Esophagus (tissue), 2 donors: ENCODE data around the gene ATP1B3. TPM values are rescaled to one million over a fixed set of nuclear protein-coding genes. Genes with fewer than 3 reads are reported as not detected.
"Not testable (repeated sequence)": the region's sequence is repeated elsewhere in the genome, so short reads cannot be mapped to it uniquely, and the experiment has no call there.

Experiments used
- H3K27ac ChIP-seq, 2 donors: one replicate each; pipeline ENCODE4 v1.5.1; 2013; ENCODE audit warnings: low read depth in 2 of 2, mild to moderate bottlenecking in 2 of 2, inconsistent platforms in 1 of 2, low read length in 1 of 2, moderate library complexity in 1 of 2
- H3K27me3 ChIP-seq, 2 donors: one replicate each; pipeline ENCODE4 v1.6.1; 2013; ENCODE audit warnings: low read length in 2 of 2, control low read depth in 1 of 2, mild to moderate bottlenecking in 1 of 2; ENCODE audit not compliant: insufficient read depth in 2 of 2, control insufficient read depth in 1 of 2
- H3K36me3 ChIP-seq, 2 donors: one replicate each; pipeline ENCODE4 v1.6.1; 2013; ENCODE audit warnings: low read length in 1 of 2; ENCODE audit not compliant: control insufficient read depth in 2 of 2, insufficient read depth in 2 of 2
- H3K4me1 ChIP-seq, 2 donors: one replicate each; pipeline ENCODE4 v1.6.1; 2013; ENCODE audit warnings: low read length in 1 of 2; ENCODE audit not compliant: control insufficient read depth in 2 of 2, insufficient read depth in 2 of 2
- H3K4me3 ChIP-seq, 2 donors: one replicate each; pipeline ENCODE4 v1.5.1; 2013; ENCODE audit warnings: low read length in 2 of 2, mild to moderate bottlenecking in 2 of 2, low read depth in 1 of 2, moderate library complexity in 1 of 2
- H3K9me3 ChIP-seq, 2 donors: one replicate each; pipeline ENCODE4 v1.6.1; 2013; ENCODE audit warnings: mild to moderate bottlenecking in 2 of 2, low read depth in 1 of 2, low read length in 1 of 2, moderate library complexity in 1 of 2; ENCODE audit not compliant: control insufficient read depth in 2 of 2, insufficient read depth in 1 of 2
- WGBS, 2 donors: extraction: QIAGEN DNeasy Blood & Tissue Kit; methylation state at CpG; one replicate each; pipeline ENCODE4 v1.1.7; 2013; 5-methylcytosine and 5-hydroxymethylcytosine counted together
- polyA plus RNA-seq, 2 donors: library from polyadenylated mRNA; stranded (reverse); fragments of 200-250 nt; gene quantifications; one replicate each; pipeline ENCODE4 v1.2.3, GENCODE V29; 2013
- donor health status: healthy with polysubstance abuse.
- donor health status: Bipolar disorder and iron deficiency.

The ATP1B3 gene
- polyA plus RNA-seq, 2 donors = 134 to 173 TPM

GRCh38 chr3:141914311-141914710 is 37.9 kb downstream of the ATP1B3 start:
- peaks cover 0 to 7% of the 10 kb centered on the region in 2 donors for H3K36me3 ChIP-seq
- no peak overlapping the region for H3K4me3 ChIP-seq
- H3K9me3 ChIP-seq = no peaks in the 10 kb centered on the region
- H3K27me3 ChIP-seq = no peaks in the 10 kb centered on the region
- 83 to 89% methylated on average over 4 of the region's 4 CpGs for WGBS, 2 donors
- no peak overlapping the region for H3K27ac ChIP-seq
- no peaks in the 10 kb centered on the region for H3K4me1 ChIP-seq

DNA sequence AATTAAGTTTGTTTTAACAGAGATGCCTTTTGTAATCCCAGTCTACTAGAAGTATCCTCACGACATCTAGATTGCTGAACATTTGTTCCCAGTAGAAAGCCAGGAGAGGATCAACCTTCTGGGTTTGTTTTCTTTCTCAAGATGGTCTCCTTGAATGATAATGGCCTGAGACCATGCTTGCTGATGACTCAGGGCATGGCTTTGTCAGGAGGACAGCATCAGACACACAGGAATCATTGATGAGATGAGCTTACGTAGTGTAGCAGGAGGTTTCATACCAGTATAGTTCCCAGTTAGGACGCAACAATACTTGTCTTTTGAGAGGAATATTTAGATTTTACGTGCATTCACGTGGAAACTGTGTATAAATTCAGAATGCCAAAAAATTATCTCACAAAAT is 38.6 kb downstream of the ATP1B3 start:
- H3K36me3 ChIP-seq = peaks cover 0 to 6% of the 10 kb centered on the region in 2 donors

GRCh38 chr3:141915766-141916165 is 39.3 kb downstream of the ATP1B3 start:
- WGBS, 2 donors = 66 to 79% methylated on average over 2 of the region's 2 CpGs
- H3K27ac ChIP-seq = no peak overlapping the region
- H3K36me3 ChIP-seq = peaks cover 0 to 9% of the 10 kb centered on the region in 2 donors
- H3K9me3 ChIP-seq = no peaks in the 10 kb centered on the region
- H3K4me1 ChIP-seq = no peaks in the 10 kb centered on the region
- no peak overlapping the region for H3K4me3 ChIP-seq
- H3K27me3 ChIP-seq = no peaks in the 10 kb centered on the region

More for the DNA sequence above, 38.6 kb downstream of the ATP1B3 start:
- H3K27me3 ChIP-seq = no peaks in the 10 kb centered on the region
- H3K4me1 ChIP-seq = no peaks in the 10 kb centered on the region
- H3K9me3 ChIP-seq = no peaks in the 10 kb centered on the region
- H3K4me3 ChIP-seq = no peak overlapping the region
- WGBS, 2 donors = 87 to 89% methylated on average over 5 of the region's 5 CpGs
- no peak overlapping the region for H3K27ac ChIP-seq

- Histone ChIP-seq H3K36me3 (peaks cover under 1 to 15% of the 10 kb centered on the region in 2 donors), H3K4me3 (no peak overlapping the region), H3K27ac (no peak overlapping the region), H3K4me1 (no peaks in the 10 kb centered on the region), H3K9me3 (no peaks in the 10 kb centered on the region), H3K27me3 (no peaks in the 10 kb centered on the region)
- 77 to 84% methylated on average over 4 of the region's 4 CpGs for WGBS, 2 donors
Observed at GRCh38 chr3:141920701-141921100, 44.3 kb downstream of the ATP1B3 start.

- H3K27me3 ChIP-seq = no peaks in the 10 kb centered on the region
- peaks cover 2 to 15% of the 10 kb centered on the region in 2 donors for H3K36me3 ChIP-seq
- H3K9me3 ChIP-seq = no peaks in the 10 kb centered on the region
- H3K27ac ChIP-seq = no peak overlapping the region
- 87 to 91% methylated on average over 2 of the region's 2 CpGs for WGBS, 2 donors
- no peak overlapping the region for H3K4me3 ChIP-seq
- H3K4me1 ChIP-seq = no peaks in the 10 kb centered on the region
Observed at GRCh38 chr3:141921316-141921715, 44.9 kb downstream of the ATP1B3 start.

- H3K36me3 ChIP-seq = peaks cover 2 to 17% of the 10 kb centered on the region in 2 donors
- not testable (repeated sequence) for H3K9me3 ChIP-seq, H3K4me1 ChIP-seq, H3K27me3 ChIP-seq, H3K4me3 ChIP-seq, H3K27ac ChIP-seq
- WGBS, 2 donors = 85 to 89% methylated on average over 5 of the region's 5 CpGs
Observed at GRCh38 chr3:141925677-141926076, 49.2 kb downstream of the ATP1B3 start.

DNA sequence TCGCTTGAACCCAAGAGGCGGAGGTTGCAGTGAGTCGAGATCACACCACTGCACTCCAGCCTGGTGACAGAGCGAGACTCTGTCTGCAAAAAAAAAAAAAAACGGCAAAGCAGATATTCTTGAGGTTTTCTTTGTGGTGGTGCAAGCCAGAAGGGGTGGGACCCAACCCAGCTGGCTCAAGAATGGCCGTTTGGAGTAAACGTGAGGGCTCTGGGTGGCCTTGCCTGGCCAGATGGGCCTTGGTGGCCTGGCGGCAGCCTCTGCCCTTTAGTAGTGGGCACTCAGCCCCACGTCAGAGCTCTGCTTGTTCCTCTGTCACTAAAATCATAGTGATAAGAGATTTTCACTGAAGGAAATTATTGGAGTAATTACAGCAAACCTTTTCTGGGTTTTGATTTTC is 50.5 kb downstream of the ATP1B3 start:
- 76 to 80% methylated on average over 9 of the region's 9 CpGs for WGBS, 2 donors
- H3K36me3 ChIP-seq = peaks cover 2 to 17% of the 10 kb centered on the region in 2 donors

GRCh38 chr3:141928631-141929270 is 52.3 kb downstream of the ATP1B3 start:
- Histone ChIP-seq H3K27me3 (no peaks in the 10 kb centered on the region), H3K4me3 (no peak overlapping the region), H3K4me1 (no peaks in the 10 kb centered on the region), H3K36me3 (peaks cover 2 to 10% of the 10 kb centered on the region in 2 donors), H3K27ac (no peak overlapping the region), H3K9me3 (no peaks in the 10 kb centered on the region)
- WGBS, 2 donors = 88 to 92% methylated on average over 15 of the region's 15 CpGs

More for the DNA sequence above, 50.5 kb downstream of the ATP1B3 start:
- Histone ChIP-seq H3K4me3 (no peak overlapping the region), H3K9me3 (no peaks in the 10 kb centered on the region), H3K27me3 (no peaks in the 10 kb centered on the region), H3K27ac (no peak overlapping the region), H3K4me1 (no peaks in the 10 kb centered on the region)

- Histone ChIP-seq H3K9me3 (no peaks in the 10 kb centered on the region), H3K27me3 (no peaks in the 10 kb centered on the region), H3K27ac (no peak overlapping the region), H3K4me3 (no peak overlapping the region), H3K36me3 (peaks cover 2 to 10% of the 10 kb centered on the region in 2 donors), H3K4me1 (no peaks in the 10 kb centered on the region)
- 86 to 91% methylated on average over 7 of the region's 7 CpGs for WGBS, 2 donors
Observed at GRCh38 chr3:141929341-141929995, 53.0 kb downstream of the ATP1B3 start.

DNA sequence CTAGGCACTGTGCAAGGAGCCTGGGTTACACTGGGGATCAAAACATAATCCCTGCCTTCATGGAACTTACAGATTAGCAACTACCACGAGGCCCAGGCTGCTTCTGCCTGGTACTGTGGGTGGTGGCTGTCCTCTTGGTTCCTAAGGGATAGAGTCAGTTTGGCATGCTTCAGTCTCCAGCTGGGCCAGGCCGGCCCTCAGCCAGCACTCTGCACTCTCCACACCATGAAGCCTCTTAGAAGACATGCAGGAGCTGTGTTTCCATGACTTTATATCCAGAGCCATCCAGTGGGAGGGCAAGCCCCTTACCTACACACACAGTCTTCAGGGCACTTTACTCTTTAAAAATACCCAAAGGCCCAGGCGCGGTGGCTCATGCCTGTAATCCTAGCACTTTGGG is 54.4 kb downstream of the ATP1B3 start:
- H3K36me3 ChIP-seq = peaks cover under 1 to 10% of the 10 kb centered on the region in 2 donors
- 85 to 96% methylated on average over 4 of the region's 4 CpGs for WGBS, 2 donors
- H3K4me1 ChIP-seq = no peaks in the 10 kb centered on the region
- H3K9me3 ChIP-seq = no peaks in the 10 kb centered on the region
- no peaks in the 10 kb centered on the region for H3K27me3 ChIP-seq
- H3K4me3 ChIP-seq = no peak overlapping the region
- no peak overlapping the region for H3K27ac ChIP-seq
